Body of pancreas (tissue), 4 donors: ENCODE results near the gene SORCS2. TPM values are rescaled to one million over a fixed set of nuclear protein-coding genes. Genes with fewer than 3 reads are reported as not detected.
A peak's percentile ranks its signal among the peaks of the same experiment; 100 is the strongest.

Experiments
- ATAC-seq: fragments of 150-250 bp; one replicate; pipeline ENCODE4 v1.9.1; 2016
- DNase-seq, 4 donors: peaks; one replicate each; pipeline ENCODE4 v3.0.0-alpha.2; 2019
- H3K27ac ChIP-seq, 4 donors: fragments of 200-600 bp; sonication (generic); 1 replicate in 3 of 4; 2 replicates in 1 of 4; pipeline versions ENCODE4 v1.5.1 to v1.6.1; 2016 to 2019; ENCODE audit warnings: mild to moderate bottlenecking in 1 of 4, mixed read lengths in 1 of 4, moderate library complexity in 1 of 4
- H3K27me3 ChIP-seq, 2 donors: fragments of 200-600 bp; sonication (generic); one replicate each; pipeline ENCODE4 v1.6.0; 2016; ENCODE audit warnings: mild to moderate bottlenecking in 1 of 2
- H3K36me3 ChIP-seq, 2 donors: fragments of 200-600 bp; sonication (generic); replicated peaks in 1 of 2; 2 replicates each; pipeline ENCODE4 v1.5.1; 2016; ENCODE audit warnings: low read depth in 2 of 2; ENCODE audit not compliant: insufficient read depth in 1 of 2
- H3K4me1 ChIP-seq: fragments of 200-600 bp; sonication (generic); one replicate; pipeline ENCODE4 v1.6.0; 2016
- H3K4me3 ChIP-seq, 2 donors: fragments of 200-600 bp; sonication (generic); 1 replicate in 1 of 2; 2 replicates in 1 of 2; pipeline ENCODE4 v1.5.1; 2016 to 2019
- H3K9me3 ChIP-seq, 3 donors: fragments of 200-600 bp; sonication (generic); 1 replicate in 2 of 3; 2 replicates in 1 of 3; pipeline ENCODE4 v1.5.1; 2016
- POLR2A ChIP-seq, 3 donors: fragments of 450-650 bp; IDR thresholded peaks; one replicate each; pipeline ENCODE4 v1.6.1; 2016; ENCODE audit warnings: antibody characterized with exemption in 3 of 3, mild to moderate bottlenecking in 2 of 3
- WGBS, 2 donors: methylation state at CpG; one replicate each; pipeline ENCODE4 v1.1.5; 2017; 5-methylcytosine and 5-hydroxymethylcytosine counted together
- intact Hi-C: fragments of 100-400 bp; cut with DNase I; formaldehyde crosslinking; loops from one replicate; pipeline ENCODE4 v1.15.1; 2023
- total RNA-seq, 2 donors: library from RNA; depleted of rRNA; stranded (reverse); fragments of >200 nt; gene quantifications; one replicate each; pipeline ENCODE4 v1.1.0, GENCODE V29; 2016
- TF ChIP-seq, protein P1 (sequence below), 7 experiments: fragments of 450-650 bp in 4 of 7; fragments of 200-600 bp in 3 of 7; sonication (generic) in 3 of 7; IDR thresholded peaks; one replicate each; pipeline ENCODE4 v1.5.1; 2016 to 2019; ENCODE audit warnings: antibody characterized with exemption in 7 of 7

The SORCS2 gene
- total RNA-seq, 2 donors from 2014 or later, result 0.26 to 0.33 TPM

DNA sequence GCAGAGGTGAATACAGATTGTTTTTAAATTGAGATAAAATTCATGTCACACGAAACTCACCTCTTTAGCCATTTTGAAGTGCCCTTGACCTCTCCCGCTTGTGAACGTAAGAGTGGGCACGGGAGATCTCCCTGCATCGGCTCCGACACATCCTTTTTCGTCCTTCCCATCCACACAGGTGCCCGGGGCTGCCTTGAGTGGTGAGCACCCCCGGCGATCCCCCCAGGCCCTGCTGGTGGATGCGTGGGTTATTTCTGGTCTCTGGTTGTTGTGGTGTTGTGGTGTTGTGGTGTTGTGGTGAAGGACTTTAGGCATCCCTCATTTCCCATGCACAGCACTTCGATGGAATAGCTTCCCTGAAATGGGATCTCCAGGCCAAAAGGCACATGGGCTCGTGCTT lies 196.3 kb downstream of the SORCS2 start:
- H3K9me3 ChIP-seq, result no peaks in the 10 kb centered on the region
- no peak overlapping the region for H3K27ac ChIP-seq
- intact Hi-C loops, result no loop called here
- H3K4me1 ChIP-seq, result no peaks in the 10 kb centered on the region
- no peaks in the 10 kb centered on the region for H3K36me3 ChIP-seq
- H3K4me3 ChIP-seq, result no peak overlapping the region
- ATAC-seq, result no peak
- 64 to 72% methylated on average over 11 of the region's 13 CpGs for WGBS, 2 donors
- TF ChIP-seq, protein P1, sequence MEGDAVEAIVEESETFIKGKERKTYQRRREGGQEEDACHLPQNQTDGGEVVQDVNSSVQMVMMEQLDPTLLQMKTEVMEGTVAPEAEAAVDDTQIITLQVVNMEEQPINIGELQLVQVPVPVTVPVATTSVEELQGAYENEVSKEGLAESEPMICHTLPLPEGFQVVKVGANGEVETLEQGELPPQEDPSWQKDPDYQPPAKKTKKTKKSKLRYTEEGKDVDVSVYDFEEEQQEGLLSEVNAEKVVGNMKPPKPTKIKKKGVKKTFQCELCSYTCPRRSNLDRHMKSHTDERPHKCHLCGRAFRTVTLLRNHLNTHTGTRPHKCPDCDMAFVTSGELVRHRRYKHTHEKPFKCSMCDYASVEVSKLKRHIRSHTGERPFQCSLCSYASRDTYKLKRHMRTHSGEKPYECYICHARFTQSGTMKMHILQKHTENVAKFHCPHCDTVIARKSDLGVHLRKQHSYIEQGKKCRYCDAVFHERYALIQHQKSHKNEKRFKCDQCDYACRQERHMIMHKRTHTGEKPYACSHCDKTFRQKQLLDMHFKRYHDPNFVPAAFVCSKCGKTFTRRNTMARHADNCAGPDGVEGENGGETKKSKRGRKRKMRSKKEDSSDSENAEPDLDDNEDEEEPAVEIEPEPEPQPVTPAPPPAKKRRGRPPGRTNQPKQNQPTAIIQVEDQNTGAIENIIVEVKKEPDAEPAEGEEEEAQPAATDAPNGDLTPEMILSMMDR (IDR thresholded peaks at IDR 0.05), result no peak
- no peak for TF ChIP-seq POLR2A (IDR thresholded peaks at IDR 0.05)
- DNase-seq, result no peak
- no peaks in the 10 kb centered on the region for H3K27me3 ChIP-seq

DNA sequence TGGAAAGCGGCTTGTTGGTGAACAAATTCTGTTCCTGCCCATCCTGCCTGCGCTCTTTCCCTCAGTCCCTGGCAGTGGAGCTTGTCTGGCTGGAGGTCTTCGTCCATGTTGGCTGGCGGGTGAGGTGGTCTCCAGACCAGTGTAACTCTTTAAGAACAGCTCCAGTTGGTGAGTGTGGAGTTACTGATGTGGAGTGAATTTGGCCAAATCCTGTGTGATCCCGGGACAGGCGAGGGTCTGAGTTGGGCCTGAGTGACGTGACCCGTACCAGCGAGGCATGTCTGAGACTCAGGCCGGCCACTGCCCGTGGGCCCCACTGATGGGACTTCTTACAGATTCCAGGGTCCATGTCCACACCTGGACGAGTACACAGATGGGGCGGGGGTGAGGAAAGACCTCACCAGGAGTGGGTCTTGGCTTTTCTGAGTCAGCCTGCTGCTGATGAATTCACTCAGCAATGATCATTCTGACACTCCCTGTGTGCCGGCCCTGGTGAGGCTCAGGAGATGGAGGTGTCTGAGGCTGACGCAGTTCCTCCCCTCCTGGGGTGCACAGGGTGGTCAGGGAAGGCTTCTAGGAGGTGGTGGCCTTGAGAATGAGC lies 196.9 kb downstream of the SORCS2 start:
- Histone ChIP-seq H3K27me3 (no peaks in the 10 kb centered on the region), H3K36me3 (no peaks in the 10 kb centered on the region), H3K4me3 (no peak overlapping the region), H3K27ac (no peak overlapping the region), H3K4me1 (no peaks in the 10 kb centered on the region), H3K9me3 (no peaks in the 10 kb centered on the region)
- peak in 1 of 4 donors; percentile 4 for DNase-seq
- 55 to 61% methylated on average over 3 to 15 of the region's 15 CpGs for WGBS, 2 donors
- intact Hi-C loops, result no loop called here
- ATAC-seq, result no peak
- no peak for TF ChIP-seq POLR2A (IDR thresholded peaks at IDR 0.05)
- TF ChIP-seq, protein P1 (IDR thresholded peaks at IDR 0.05), result no peak

DNA sequence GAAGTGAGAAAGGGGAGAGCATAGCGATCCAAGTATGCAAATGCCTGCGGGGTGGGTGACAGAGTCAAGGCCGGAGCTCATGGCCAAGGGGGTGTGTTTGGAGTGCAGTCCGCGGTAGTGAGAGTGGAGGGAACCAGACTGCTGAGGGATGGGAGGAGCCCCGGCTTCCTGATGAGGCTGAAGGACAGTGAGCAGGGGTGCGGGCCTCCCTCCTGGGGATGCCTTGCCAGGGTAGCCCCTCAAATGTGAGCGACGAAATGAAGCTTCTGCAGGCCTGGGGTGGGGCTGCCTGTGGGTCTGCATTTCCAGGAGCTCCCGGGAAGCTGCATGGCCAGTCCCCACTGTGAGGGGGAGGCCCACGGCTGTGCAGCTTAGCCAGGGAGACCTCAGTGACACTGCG lies 197.4 kb downstream of the SORCS2 start:
- WGBS, 2 donors, result 23 to 28% methylated on average over 8 to 12 of the region's 12 CpGs
- no peak for TF ChIP-seq POLR2A (IDR thresholded peaks at IDR 0.05)
- TF ChIP-seq, protein P1 (IDR thresholded peaks at IDR 0.05), result no peak
- no peaks in the 10 kb centered on the region for H3K36me3 ChIP-seq
- ATAC-seq, result no peak
- no peaks in the 10 kb centered on the region for H3K9me3 ChIP-seq
- no peak for DNase-seq
- no peak overlapping the region for H3K27ac ChIP-seq
- no peaks in the 10 kb centered on the region for H3K27me3 ChIP-seq
- no peak overlapping the region for H3K4me3 ChIP-seq
- H3K4me1 ChIP-seq, result no peaks in the 10 kb centered on the region
- intact Hi-C loops, result no loop called here

DNA sequence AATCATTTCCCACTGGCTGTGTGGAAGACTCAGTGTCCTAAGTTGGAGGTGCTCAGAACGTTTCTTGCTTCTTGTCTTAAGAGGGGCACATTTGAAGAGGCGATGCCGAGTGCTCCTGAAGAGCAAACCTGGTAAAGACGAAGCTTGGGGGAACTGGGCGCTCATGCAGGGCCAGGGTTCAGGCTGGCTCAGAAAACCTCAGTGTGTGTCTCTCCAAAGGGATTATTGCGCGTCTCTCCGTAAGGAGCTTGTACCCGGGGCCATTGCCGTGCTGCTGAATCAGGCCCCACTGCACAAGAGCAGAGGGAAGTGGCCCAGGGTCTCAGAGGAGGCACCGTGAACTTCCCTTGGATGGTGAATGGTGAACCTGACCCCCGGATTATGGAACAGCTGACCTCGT lies 198.0 kb downstream of the SORCS2 start:
- no peak for DNase-seq
- ATAC-seq, result no peak

More for the DNA sequence above, 198.0 kb downstream of the SORCS2 start:
- Histone ChIP-seq H3K27me3 (no peaks in the 10 kb centered on the region), H3K27ac (no peak overlapping the region), H3K4me1 (no peaks in the 10 kb centered on the region), H3K36me3 (no peaks in the 10 kb centered on the region), H3K9me3 (no peaks in the 10 kb centered on the region), H3K4me3 (no peak overlapping the region)
- intact Hi-C loops, result no loop called here
- TF ChIP-seq, protein P1 (IDR thresholded peaks at IDR 0.05), result no peak
- no peak for TF ChIP-seq POLR2A (IDR thresholded peaks at IDR 0.05)
- WGBS, 2 donors, result 60 to 78% methylated on average over 13 of the region's 13 CpGs
